HepG2 (cell line): ENCODE results near the gene TBX21. TPM values are rescaled to one million over a fixed set of nuclear protein-coding genes. Genes with fewer than 3 reads are reported as not detected.
A peak's percentile ranks its signal among the peaks of the same experiment; 100 is the strongest.

ENCODE experiments used
- CEBPG ChIP-seq: IDR thresholded peaks from 2 replicates; pipeline ENCODE4 v1.6.1; 2016
- ELF3 ChIP-seq: IDR thresholded peaks from 2 replicates; pipeline ENCODE4 v1.6.1; 2016; ENCODE audit warnings: missing genetic modification reagents, missing compliant biosample characterization
- ETS1 ChIP-seq: sonication (generic); formaldehyde crosslinking; IDR thresholded peaks from 2 replicates; pipeline ENCODE4 v1.4.0; 2020; ENCODE audit warnings: missing genetic modification reagents
- KLF9 ChIP-seq: IDR thresholded peaks from 2 replicates; pipeline ENCODE4 v1.6.1; 2016; ENCODE audit warnings: low read depth
- LCORL ChIP-seq, 2 experiments: fragments of 450-650 bp in 1 of 2; sonication (generic) in 1 of 2; formaldehyde crosslinking in 1 of 2; IDR thresholded peaks; 2 replicates each; pipeline versions ENCODE4 v1.5.0 to v1.6.1; 2017 to 2020; ENCODE audit warnings: antibody characterized with exemption in 1 of 2, missing genetic modification reagents in 1 of 2
- MIXL1 ChIP-seq: IDR thresholded peaks from 2 replicates; pipeline ENCODE4 v1.6.1; 2016
- MXD1 ChIP-seq: sonication (generic); formaldehyde crosslinking; IDR thresholded peaks from 2 replicates; pipeline ENCODE4 v1.4.0; 2020; ENCODE audit warnings: mild to moderate bottlenecking, missing genetic modification reagents
- PITX1 ChIP-seq: sonication (generic); formaldehyde crosslinking; IDR thresholded peaks from 2 replicates; pipeline ENCODE4 v1.5.1; 2020; ENCODE audit warnings: mild to moderate bottlenecking, missing genetic modification reagents
- SIX4 ChIP-seq: sonication (generic); formaldehyde crosslinking; IDR thresholded peaks from 2 replicates; pipeline ENCODE4 v1.4.0; 2020; ENCODE audit warnings: missing genetic modification reagents
- ZFP37 ChIP-seq: sonication (generic); formaldehyde crosslinking; IDR thresholded peaks from 2 replicates; pipeline ENCODE4 v1.4.0; 2020; ENCODE audit warnings: missing genetic modification reagents, borderline replicate concordance
- ZFP62 ChIP-seq: sonication (generic); formaldehyde crosslinking; IDR thresholded peaks from 2 replicates; pipeline ENCODE4 v1.4.0; 2020; ENCODE audit warnings: missing genetic modification reagents
- ZNF232 ChIP-seq: sonication (generic); formaldehyde crosslinking; IDR thresholded peaks from 2 replicates; pipeline ENCODE4 v1.4.0; 2020; ENCODE audit warnings: missing genetic modification reagents, borderline replicate concordance
- ZNF326 ChIP-seq: sonication (generic); formaldehyde crosslinking; IDR thresholded peaks from 2 replicates; pipeline ENCODE4 v1.4.0; 2020; ENCODE audit warnings: missing genetic modification reagents, borderline replicate concordance
- ZNF350 ChIP-seq: sonication (generic); formaldehyde crosslinking; IDR thresholded peaks from 2 replicates; pipeline ENCODE4 v1.4.0; 2020; ENCODE audit warnings: mild to moderate bottlenecking, low read depth, missing genetic modification reagents, borderline replicate concordance
- ZNF407 ChIP-seq: sonication (generic); formaldehyde crosslinking; IDR thresholded peaks from one replicate; pipeline ENCODE4 v1.5.1; 2020; ENCODE audit warnings: mild to moderate bottlenecking, missing genetic modification reagents; ENCODE audit errors: not compliant biosample characterization
- ZNF44 ChIP-seq: sonication (generic); formaldehyde crosslinking; IDR thresholded peaks from 2 replicates; pipeline ENCODE4 v1.5.1; 2020; ENCODE audit warnings: mild to moderate bottlenecking, missing genetic modification reagents
- ZNF468 ChIP-seq: sonication (generic); formaldehyde crosslinking; IDR thresholded peaks from 2 replicates; pipeline ENCODE4 v1.8.0; 2022; ENCODE audit warnings: mild to moderate bottlenecking, moderate library complexity, missing genetic modification reagents
- ZNF709 ChIP-seq: sonication (generic); formaldehyde crosslinking; IDR thresholded peaks from 2 replicates; pipeline ENCODE4 v1.5.0; 2020; ENCODE audit warnings: mild to moderate bottlenecking, missing genetic modification reagents
- polyA plus RNA-seq, 8 experiments: library from polyadenylated mRNA; depleted of rRNA in 3 of 8; stranded (reverse) in 7 of 8; unstranded in 1 of 8; fragments of >200 nt; fragmentation: Illumina TruSeq in 4 of 8; extraction: Trizol in 4 of 8; gene quantifications; 2 replicates each; pipeline versions ENCODE4 v1.2.1 to v1.2.3, GENCODE V29; 2011 to 2016; ENCODE audit warnings: low read depth in 4 of 8, missing spikeins in 1 of 8, mixed read lengths in 1 of 8; ENCODE audit not compliant: insufficient read depth in 1 of 8
- total RNA-seq, 5 experiments: library from RNA; depleted of rRNA; stranded (reverse); fragments of >200 nt; fragmentation: Illumina TruSeq; extraction: Trizol; gene quantifications; 2 replicates each; pipeline ENCODE4 v1.2.3, GENCODE V29; 2016; ENCODE audit warnings: low read depth in 1 of 5
- TF ChIP-seq, protein P1 (sequence below): IDR thresholded peaks from 2 replicates; pipeline ENCODE4 v1.6.1; 2016; ENCODE audit warnings: missing compliant biosample characterization, missing genetic modification reagents, borderline replicate concordance

TBX21 gene
- total and polyA plus RNA-seq, 2 of the 13 experiments (the other 11 are each of a cell fraction or from before 2014, with no cell fraction given) = not detected

GRCh38 chr17:47693731-47694580 lies 39.1 kb upstream of the TBX21 start, which contains the start of gene TBKBP1 (continued):
- TF ChIP-seq PITX1 (CRISPR knock-in tag) (no peak), ZNF468 (CRISPR knock-in tag) (no peak), ETS1 (CRISPR knock-in tag) (no peak), ZNF44 (no peak), MIXL1 (CRISPR knock-in tag) (no peak), ZNF407 (no peak), ZFP37 (CRISPR knock-in tag) (peak; percentile 58; the same call in 1 of the 2 replicates), SIX4 (CRISPR knock-in tag) (no peak), ZNF326 (CRISPR knock-in tag) (no peak), ZFP62 (CRISPR knock-in tag) (no peak), CEBPG (CRISPR knock-in tag) (no peak), LCORL (IDR thresholded peaks at IDR 0.05) (no peak), LCORL (CRISPR knock-in tag; IDR thresholded peaks at IDR 0.05) (0 out of 2 replicates have a peak, but pooled peaks have one; percentile 51), ELF3 (CRISPR knock-in tag) (no peak), ZNF232 (CRISPR knock-in tag) (0 out of 2 replicates have a peak, but pooled peaks have one; percentile 31), KLF9 (CRISPR knock-in tag) (no peak), MXD1 (no peak), ZNF709 (no peak), ZNF350 (CRISPR knock-in tag) (no peak)
- TF ChIP-seq, protein P1, sequence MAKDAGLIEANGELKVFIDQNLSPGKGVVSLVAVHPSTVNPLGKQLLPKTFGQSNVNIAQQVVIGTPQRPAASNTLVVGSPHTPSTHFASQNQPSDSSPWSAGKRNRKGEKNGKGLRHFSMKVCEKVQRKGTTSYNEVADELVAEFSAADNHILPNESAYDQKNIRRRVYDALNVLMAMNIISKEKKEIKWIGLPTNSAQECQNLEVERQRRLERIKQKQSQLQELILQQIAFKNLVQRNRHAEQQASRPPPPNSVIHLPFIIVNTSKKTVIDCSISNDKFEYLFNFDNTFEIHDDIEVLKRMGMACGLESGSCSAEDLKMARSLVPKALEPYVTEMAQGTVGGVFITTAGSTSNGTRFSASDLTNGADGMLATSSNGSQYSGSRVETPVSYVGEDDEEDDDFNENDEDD = no peak; the same call in 1 of the 2 replicates
